HepG2 (cell line): ENCODE measurements around the gene PAQR6. TPM values are rescaled to one million over a fixed set of nuclear protein-coding genes. Genes with fewer than 3 reads are reported as not detected.

Experiments used
- HMG20B ChIP-seq: conservative IDR thresholded peaks from 2 replicates; pipeline ENCODE4 v1.6.1; 2016; ENCODE audit warnings: missing genetic modification reagents, missing compliant biosample characterization
- KAT8 ChIP-seq: IDR thresholded peaks from 2 replicates; pipeline ENCODE4 v1.6.1; 2016; ENCODE audit warnings: missing genetic modification reagents, missing compliant biosample characterization
- KDM4B ChIP-seq: sonication (generic); formaldehyde crosslinking; IDR thresholded peaks from 2 replicates; pipeline ENCODE4 v1.4.0; 2020; ENCODE audit warnings: missing genetic modification reagents
- KDM5B ChIP-seq: sonication (generic); formaldehyde crosslinking; IDR thresholded peaks from 2 replicates; pipeline ENCODE4 v1.4.0; 2020; ENCODE audit warnings: missing genetic modification reagents, mild to moderate bottlenecking, borderline replicate concordance
- MAZ ChIP-seq, 2 experiments: sonication (generic) in 1 of 2; formaldehyde crosslinking in 1 of 2; IDR thresholded peaks; 2 replicates each; pipeline versions ENCODE4 v1.5.0 to v1.6.1; 2012 to 2020; ENCODE audit warnings: low read depth in 2 of 2, mild to moderate bottlenecking in 2 of 2, borderline replicate concordance in 1 of 2, improper control_type of control experiment in 1 of 2, low read length in 1 of 2, missing genetic modification reagents in 1 of 2, moderate library complexity in 1 of 2
- MIER3 ChIP-seq: IDR thresholded peaks from 2 replicates; pipeline ENCODE4 v1.6.1; 2016; ENCODE audit warnings: missing compliant biosample characterization, borderline replicate concordance
- NR2F2 ChIP-seq: IDR thresholded peaks from 2 replicates; pipeline ENCODE4 v1.6.1; 2012; ENCODE audit warnings: low read depth, inconsistent platforms, borderline replicate concordance
- REXO4 ChIP-seq: sonication (generic); formaldehyde crosslinking; IDR thresholded peaks from 2 replicates; pipeline ENCODE4 v1.8.0; 2022; ENCODE audit warnings: missing genetic modification reagents, mild to moderate bottlenecking, borderline replicate concordance
- SMC3 ChIP-seq: IDR thresholded peaks from 2 replicates; pipeline ENCODE4 v1.6.1; 2011; ENCODE audit warnings: low read length, improper control_type of control experiment
- SPEN ChIP-seq: sonication (generic); formaldehyde crosslinking; IDR thresholded peaks from 2 replicates; pipeline ENCODE4 v1.5.1; 2020; ENCODE audit warnings: low read depth, mild to moderate bottlenecking, missing genetic modification reagents
- SRF ChIP-seq: IDR thresholded peaks from 2 replicates; pipeline ENCODE4 v1.6.1; 2011; ENCODE audit warnings: mild to moderate bottlenecking, low read depth, low read length, moderate library complexity
- YEATS2 ChIP-seq: sonication (generic); formaldehyde crosslinking; IDR thresholded peaks from 2 replicates; pipeline ENCODE4 v1.4.0; 2020; ENCODE audit warnings: missing genetic modification reagents, borderline replicate concordance
- ZBTB38 ChIP-seq: sonication (generic); formaldehyde crosslinking; IDR thresholded peaks from 2 replicates; pipeline ENCODE4 v1.5.1; 2020; ENCODE audit warnings: mild to moderate bottlenecking, missing genetic modification reagents
- ZNF382 ChIP-seq: sonication (generic); formaldehyde crosslinking; IDR thresholded peaks from 2 replicates; pipeline ENCODE4 v1.5.0; 2020; ENCODE audit warnings: missing genetic modification reagents, mild to moderate bottlenecking, borderline replicate concordance
- ZNF660 ChIP-seq: sonication (generic); formaldehyde crosslinking; IDR thresholded peaks from 2 replicates; pipeline ENCODE4 v1.5.1; 2020; ENCODE audit warnings: mild to moderate bottlenecking, low read depth, missing genetic modification reagents, borderline replicate concordance
- polyA plus RNA-seq, 8 experiments: library from polyadenylated mRNA; depleted of rRNA in 3 of 8; stranded (reverse) in 7 of 8; unstranded in 1 of 8; fragments of >200 nt; fragmentation: Illumina TruSeq in 4 of 8; extraction: Trizol in 4 of 8; gene quantifications; 2 replicates each; pipeline versions ENCODE4 v1.2.1 to v1.2.3, GENCODE V29; 2011 to 2016; ENCODE audit warnings: low read depth in 4 of 8, missing spikeins in 1 of 8, mixed read lengths in 1 of 8; ENCODE audit not compliant: insufficient read depth in 1 of 8
- total RNA-seq, 5 experiments: library from RNA; depleted of rRNA; stranded (reverse); fragments of >200 nt; fragmentation: Illumina TruSeq; extraction: Trizol; gene quantifications; 2 replicates each; pipeline ENCODE4 v1.2.3, GENCODE V29; 2016; ENCODE audit warnings: low read depth in 1 of 5
- TF ChIP-seq, protein P1 (sequence below): sonication (generic); formaldehyde crosslinking; IDR thresholded peaks from 2 replicates; pipeline ENCODE4 v1.8.0; 2022; ENCODE audit warnings: missing genetic modification reagents, mild to moderate bottlenecking, moderate library complexity, borderline replicate concordance
- TF ChIP-seq, protein P2 (sequence below): IDR thresholded peaks from 2 replicates; pipeline ENCODE4 v1.6.1; 2016; ENCODE audit warnings: missing compliant biosample characterization, missing genetic modification reagents, borderline replicate concordance
- TF ChIP-seq, protein P3 (sequence below): sonication (generic); formaldehyde crosslinking; IDR thresholded peaks from 2 replicates; pipeline ENCODE4 v1.4.0; 2020; ENCODE audit warnings: missing genetic modification reagents, borderline replicate concordance
- TF ChIP-seq, protein P4 (sequence below): sonication (generic); formaldehyde crosslinking; IDR thresholded peaks from 2 replicates; pipeline ENCODE4 v1.8.1; 2022; ENCODE audit warnings: mild to moderate bottlenecking, missing genetic modification reagents

The PAQR6 gene
- total and polyA plus RNA-seq, 2 of the 13 experiments (the other 11 are each of a cell fraction or from before 2014, with no cell fraction given), result 0.82 to 1.4 TPM

DNA sequence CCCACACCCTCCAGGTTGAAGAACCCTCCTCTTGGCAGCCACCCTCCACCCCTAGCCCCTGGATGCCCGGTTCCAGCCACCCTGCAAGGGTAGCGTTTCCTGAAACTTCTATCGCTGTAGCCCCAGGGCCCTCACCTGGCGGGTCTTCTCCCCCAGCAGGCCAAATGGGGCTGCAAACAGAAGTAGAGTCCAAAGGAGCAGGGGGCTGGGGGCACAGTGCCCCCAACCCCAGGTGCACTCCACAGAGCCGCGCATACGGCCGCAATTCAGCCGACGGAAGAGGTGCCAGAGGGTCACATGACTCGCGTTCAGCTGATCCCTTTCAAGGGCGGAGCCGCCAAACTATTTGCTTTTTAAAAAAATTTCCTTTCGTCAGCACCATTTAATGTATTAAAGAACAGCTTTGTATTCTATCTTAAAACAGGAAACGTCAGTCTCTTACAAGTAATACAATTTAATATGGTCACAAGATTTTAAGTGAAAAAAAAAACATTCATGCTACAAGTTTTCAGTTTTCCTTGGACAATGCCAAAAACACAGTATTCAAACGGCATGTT, 47.6 kb upstream of the PAQR6 start, which contains the start of gene GLMP (continued):
- TF ChIP-seq, protein P1, sequence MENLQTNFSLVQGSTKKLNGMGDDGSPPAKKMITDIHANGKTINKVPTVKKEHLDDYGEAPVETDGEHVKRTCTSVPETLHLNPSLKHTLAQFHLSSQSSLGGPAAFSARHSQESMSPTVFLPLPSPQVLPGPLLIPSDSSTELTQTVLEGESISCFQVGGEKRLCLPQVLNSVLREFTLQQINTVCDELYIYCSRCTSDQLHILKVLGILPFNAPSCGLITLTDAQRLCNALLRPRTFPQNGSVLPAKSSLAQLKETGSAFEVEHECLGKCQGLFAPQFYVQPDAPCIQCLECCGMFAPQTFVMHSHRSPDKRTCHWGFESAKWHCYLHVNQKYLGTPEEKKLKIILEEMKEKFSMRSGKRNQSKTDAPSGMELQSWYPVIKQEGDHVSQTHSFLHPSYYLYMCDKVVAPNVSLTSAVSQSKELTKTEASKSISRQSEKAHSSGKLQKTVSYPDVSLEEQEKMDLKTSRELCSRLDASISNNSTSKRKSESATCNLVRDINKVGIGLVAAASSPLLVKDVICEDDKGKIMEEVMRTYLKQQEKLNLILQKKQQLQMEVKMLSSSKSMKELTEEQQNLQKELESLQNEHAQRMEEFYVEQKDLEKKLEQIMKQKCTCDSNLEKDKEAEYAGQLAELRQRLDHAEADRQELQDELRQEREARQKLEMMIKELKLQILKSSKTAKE (CRISPR knock-in tag), result no peak
- TF ChIP-seq ZBTB38 (CRISPR knock-in tag) (no peak), SMC3 (no peak), NR2F2 (no peak), ZNF382 (CRISPR knock-in tag) (no peak), MIER3 (CRISPR knock-in tag) (no peak), ZNF660 (CRISPR knock-in tag) (no peak), KDM4B (no peak), KDM5B (no peak), SPEN (CRISPR knock-in tag) (no peak), KAT8 (CRISPR knock-in tag) (peak; percentile 95), REXO4 (CRISPR knock-in tag) (no peak), HMG20B (CRISPR knock-in tag) (no peak), SRF (no peak), YEATS2 (CRISPR knock-in tag) (peak; percentile 82; the same call in 1 of the 2 replicates), MAZ (IDR thresholded peaks at IDR 0.05; ENCODE audit: borderline replicate concordance, low read depth, low read length) (no peak), MAZ (CRISPR knock-in tag; IDR thresholded peaks at IDR 0.05; ENCODE audit: low read depth) (no peak)
- TF ChIP-seq, protein P2, sequence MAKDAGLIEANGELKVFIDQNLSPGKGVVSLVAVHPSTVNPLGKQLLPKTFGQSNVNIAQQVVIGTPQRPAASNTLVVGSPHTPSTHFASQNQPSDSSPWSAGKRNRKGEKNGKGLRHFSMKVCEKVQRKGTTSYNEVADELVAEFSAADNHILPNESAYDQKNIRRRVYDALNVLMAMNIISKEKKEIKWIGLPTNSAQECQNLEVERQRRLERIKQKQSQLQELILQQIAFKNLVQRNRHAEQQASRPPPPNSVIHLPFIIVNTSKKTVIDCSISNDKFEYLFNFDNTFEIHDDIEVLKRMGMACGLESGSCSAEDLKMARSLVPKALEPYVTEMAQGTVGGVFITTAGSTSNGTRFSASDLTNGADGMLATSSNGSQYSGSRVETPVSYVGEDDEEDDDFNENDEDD (CRISPR knock-in tag), result peak; percentile 46; the same call in 1 of the 2 replicates
- TF ChIP-seq, protein P3, sequence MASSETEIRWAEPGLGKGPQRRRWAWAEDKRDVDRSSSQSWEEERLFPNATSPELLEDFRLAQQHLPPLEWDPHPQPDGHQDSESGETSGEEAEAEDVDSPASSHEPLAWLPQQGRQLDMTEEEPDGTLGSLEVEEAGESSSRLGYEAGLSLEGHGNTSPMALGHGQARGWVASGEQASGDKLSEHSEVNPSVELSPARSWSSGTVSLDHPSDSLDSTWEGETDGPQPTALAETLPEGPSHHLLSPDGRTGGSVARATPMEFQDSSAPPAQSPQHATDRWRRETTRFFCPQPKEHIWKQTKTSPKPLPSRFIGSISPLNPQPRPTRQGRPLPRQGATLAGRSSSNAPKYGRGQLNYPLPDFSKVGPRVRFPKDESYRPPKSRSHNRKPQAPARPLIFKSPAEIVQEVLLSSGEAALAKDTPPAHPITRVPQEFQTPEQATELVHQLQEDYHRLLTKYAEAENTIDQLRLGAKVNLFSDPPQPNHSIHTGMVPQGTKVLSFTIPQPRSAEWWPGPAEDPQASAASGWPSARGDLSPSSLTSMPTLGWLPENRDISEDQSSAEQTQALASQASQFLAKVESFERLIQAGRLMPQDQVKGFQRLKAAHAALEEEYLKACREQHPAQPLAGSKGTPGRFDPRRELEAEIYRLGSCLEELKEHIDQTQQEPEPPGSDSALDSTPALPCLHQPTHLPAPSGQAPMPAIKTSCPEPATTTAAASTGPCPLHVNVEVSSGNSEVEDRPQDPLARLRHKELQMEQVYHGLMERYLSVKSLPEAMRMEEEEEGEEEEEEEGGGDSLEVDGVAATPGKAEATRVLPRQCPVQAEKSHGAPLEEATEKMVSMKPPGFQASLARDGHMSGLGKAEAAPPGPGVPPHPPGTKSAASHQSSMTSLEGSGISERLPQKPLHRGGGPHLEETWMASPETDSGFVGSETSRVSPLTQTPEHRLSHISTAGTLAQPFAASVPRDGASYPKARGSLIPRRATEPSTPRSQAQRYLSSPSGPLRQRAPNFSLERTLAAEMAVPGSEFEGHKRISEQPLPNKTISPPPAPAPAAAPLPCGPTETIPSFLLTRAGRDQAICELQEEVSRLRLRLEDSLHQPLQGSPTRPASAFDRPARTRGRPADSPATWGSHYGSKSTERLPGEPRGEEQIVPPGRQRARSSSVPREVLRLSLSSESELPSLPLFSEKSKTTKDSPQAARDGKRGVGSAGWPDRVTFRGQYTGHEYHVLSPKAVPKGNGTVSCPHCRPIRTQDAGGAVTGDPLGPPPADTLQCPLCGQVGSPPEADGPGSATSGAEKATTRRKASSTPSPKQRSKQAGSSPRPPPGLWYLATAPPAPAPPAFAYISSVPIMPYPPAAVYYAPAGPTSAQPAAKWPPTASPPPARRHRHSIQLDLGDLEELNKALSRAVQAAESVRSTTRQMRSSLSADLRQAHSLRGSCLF (CRISPR knock-in tag), result no peak
- TF ChIP-seq, protein P4, sequence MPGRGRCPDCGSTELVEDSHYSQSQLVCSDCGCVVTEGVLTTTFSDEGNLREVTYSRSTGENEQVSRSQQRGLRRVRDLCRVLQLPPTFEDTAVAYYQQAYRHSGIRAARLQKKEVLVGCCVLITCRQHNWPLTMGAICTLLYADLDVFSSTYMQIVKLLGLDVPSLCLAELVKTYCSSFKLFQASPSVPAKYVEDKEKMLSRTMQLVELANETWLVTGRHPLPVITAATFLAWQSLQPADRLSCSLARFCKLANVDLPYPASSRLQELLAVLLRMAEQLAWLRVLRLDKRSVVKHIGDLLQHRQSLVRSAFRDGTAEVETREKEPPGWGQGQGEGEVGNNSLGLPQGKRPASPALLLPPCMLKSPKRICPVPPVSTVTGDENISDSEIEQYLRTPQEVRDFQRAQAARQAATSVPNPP (CRISPR knock-in tag), result no peak
